GM18858 (cell line): Measurements from ENCODE around the gene ATCAY.
"Not testable (repeated sequence)": the region's sequence is repeated elsewhere in the genome, so short reads cannot be mapped to it uniquely, and the experiment has no call there.

Source experiments
- ATAC-seq: cut with Tn5 transposase; IDR thresholded peaks from one replicate; pipeline ENCODE4 v1.9.1; 2021; ENCODE audit not compliant: unreplicated experiment

Gene ATCAY

GRCh38 chr19:3852614-3853254 is 27.8 kb upstream of the ATCAY start:
- no peak for ATAC-seq

- ATAC-seq = no peak
Measured at GRCh38 chr19:3855320-3855719, 25.2 kb upstream of the ATCAY start.

GRCh38 chr19:3857449-3858003 is 23.0 kb upstream of the ATCAY start:
- ATAC-seq = no peak

DNA sequence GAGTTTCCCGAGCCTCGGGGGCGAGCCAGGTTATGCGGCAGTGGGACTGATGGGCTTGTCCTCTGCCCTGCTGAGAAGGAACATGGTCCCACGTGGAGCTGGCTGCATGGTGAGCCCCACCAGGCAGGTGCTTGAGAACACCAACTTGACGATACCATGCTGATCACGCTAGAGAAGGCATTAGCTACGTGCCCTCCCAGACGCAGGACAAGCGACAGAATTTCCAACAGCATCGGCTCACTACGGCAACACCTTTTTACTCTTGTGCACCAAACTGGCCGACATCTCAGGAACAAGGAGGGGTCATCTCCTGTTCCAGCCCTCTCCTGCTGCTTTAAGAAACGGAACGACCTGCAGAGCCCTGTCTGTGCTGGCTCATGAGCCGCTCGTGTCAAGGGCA is 20.0 kb upstream of the ATCAY start:
- ATAC-seq = no peak

- no peak for ATAC-seq
Measured at GRCh38 chr19:3862826-3863500, 17.5 kb upstream of the ATCAY start.

GRCh38 chr19:3863648-3864047 is 16.8 kb upstream of the ATCAY start:
- no peak for ATAC-seq

- ATAC-seq = no peak
Measured at GRCh38 chr19:3866910-3867638, 13.4 kb upstream of the ATCAY start.

DNA sequence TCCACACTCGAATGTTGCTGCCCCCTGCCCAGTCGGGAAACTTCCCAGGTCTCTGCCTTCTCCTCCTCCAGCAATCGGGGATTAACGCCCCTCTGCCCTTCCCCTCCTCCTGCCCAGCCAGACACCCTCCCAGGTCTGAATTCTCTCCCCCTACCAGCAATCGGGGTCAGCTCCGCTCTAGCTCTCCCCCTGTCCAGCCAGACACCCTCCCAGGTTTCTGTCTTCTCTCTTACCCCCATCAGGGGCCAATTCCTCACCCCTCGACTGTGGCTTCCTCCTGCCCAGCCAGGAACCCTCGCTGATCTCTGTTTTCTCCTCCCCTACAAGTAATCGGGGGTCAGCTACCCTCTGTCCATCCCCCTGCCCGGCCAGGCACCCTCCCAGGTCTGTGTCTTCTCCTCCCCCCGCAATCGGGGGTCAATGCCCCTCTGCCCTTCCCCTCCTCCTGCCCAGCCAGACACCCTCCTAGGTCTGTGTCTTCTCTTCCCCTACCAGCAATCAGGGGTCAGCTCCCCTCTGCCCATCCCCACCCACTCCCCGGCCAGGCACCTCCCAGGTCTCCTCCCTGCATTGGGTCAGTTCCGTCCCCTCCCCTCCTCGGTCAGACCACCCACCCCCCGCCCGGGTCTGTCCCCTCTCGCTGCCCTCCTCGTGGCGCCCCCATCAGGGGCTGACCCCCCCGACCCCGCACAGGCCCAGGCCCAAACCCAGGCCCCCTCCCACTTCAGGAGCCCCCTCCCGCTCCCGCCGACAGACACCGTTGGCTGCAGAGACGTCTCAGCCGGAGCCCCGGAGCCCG is 12.3 kb upstream of the ATCAY start:
- no peak for ATAC-seq

GRCh38 chr19:3868770-3869456 is 11.6 kb upstream of the ATCAY start, which contains the start of gene ZFR2:
Gene ZFR2 (minus strand): TSS chr19:3869038. CDS start chr19:3869017, 21 bp downstream.
- no peak for ATAC-seq

DNA sequence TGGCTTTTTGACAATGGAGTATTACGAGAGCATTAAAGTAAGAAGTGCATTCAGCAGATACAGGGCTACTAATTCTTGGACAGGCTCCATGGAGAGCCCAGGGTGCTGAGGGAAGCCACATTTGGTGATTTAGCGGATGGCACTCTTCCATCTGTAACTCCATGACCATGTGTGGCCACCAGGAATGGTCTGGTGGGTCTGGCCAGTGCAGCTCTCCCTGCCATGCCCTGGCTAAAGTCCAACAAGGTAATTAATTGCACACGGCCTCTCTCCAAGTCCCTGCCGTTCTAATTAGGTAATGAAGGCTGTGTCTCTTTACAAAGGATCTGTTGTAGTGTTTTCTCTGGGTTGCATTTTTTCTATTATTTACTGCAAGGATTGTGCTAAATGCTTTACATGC is 7.3 kb upstream of the ATCAY start:
- ATAC-seq = no peak

DNA sequence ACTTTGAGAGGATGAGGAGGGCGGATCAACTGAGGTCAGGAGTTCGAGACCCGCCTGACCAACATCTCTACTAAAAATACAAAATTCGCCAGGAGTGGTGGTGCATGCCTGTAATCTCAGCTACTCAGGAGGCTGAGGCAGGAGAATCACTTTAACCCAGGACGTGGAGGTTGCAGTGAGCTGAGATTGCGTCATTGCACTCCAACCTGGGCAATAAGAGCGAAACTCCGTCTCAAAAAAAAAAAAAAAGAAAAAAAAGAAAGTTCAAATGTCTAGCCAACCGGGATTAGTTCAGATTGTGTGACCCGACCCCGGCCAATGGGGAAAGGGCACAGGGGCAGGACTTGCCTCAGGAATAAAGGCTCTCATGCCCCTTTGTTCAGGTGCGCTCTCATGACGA is 5.8 kb upstream of the ATCAY start:
- ATAC-seq = not testable (repeated sequence)

DNA sequence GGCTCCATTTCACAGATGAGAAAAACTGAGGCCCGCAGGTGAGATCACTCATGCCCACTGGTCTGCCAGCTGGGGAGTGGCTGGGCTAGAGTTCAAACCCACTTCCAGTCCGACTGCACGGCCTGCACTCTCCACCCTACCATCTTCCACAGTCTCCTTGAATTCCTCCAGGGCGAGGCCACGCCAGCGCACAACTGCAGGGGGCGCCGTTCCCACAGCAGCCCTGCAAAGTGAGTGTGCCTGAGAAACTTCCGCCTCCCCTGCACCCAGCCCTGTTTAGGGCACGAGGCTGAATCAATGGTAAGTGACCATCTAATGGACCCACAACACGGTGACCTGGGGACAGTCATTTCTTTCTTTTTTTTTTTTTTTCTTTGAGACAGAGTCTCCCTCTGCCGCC is 829 bp upstream of the ATCAY start:
- no peak for ATAC-seq

- no peak for ATAC-seq
Measured at GRCh38 chr19:3881272-3882040, 971 bp downstream of the ATCAY start.

DNA sequence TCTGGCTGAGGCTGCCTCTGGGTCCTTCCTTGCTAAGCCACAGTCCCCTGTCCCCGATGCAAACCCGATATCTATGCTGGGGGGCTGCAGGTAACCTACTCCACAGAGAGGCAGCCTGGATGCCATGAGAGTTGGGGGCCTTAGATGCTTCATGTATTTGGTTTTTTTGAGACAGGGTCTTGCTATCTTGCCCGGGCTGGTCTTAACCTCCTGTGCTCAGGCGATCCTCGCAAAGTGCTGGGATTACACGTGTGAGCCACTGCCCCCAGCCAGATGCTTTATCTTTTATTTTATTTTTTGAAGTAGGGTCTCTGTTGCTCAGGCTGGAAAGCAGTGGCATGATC is 1.5 kb downstream of the ATCAY start:
- ATAC-seq = no peak

DNA sequence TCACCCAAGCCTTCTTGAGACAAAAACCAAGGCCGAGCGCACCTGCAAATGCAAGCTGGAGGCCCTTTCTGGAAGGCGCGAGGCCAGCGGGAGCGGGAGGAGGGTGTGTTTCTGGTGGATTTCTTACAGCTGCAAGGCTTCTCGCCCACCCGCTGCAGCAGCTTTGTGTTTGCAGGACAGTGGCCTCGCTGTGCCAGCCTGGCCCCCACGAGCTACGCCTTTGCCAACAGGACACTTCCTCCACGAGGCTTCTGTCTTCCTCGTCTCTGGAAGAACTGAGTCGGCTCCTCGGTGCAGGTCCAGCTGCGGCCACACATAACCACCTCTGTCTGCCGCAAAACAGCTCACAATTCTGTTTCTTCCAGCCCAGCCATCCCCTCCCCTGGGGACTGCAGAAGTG is 10.1 kb downstream of the ATCAY start:
- ATAC-seq = no peak

DNA sequence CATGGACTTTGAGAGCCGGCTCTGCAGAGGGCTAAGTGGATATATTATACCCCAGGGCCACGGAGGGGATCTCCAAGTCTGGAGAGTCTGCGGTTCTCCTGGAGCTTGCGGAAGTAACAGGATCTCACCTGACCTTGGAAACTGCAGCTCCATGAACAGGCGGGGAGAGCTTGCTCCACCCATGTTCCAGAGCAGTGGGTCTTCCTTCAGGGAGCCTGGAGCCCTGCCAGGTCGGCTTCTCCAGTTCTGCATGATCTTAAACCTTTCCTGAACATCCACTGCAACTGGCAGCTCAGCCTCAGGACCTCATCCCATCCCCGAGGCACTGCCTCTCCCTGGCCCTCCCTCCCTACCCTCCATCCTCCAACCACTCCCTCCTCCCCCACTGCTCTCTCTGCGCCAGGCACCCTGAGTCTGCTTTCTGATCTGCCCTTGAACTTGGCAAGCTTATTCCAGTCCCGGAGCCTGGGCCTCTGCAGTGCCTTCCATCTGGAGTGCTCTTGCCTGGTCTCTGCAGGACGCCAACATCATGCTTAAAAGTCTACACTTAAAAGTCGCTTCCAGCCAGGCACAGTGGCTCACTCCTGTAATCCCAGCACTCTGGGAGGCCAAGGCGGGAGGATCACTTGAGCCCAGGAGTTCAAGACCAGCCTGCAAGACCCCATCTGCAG is 13.2 kb downstream of the ATCAY start:
- ATAC-seq = no peak

GRCh38 chr19:3894959-3895358 is 14.5 kb downstream of the ATCAY start:
- ATAC-seq = not testable (repeated sequence)

DNA sequence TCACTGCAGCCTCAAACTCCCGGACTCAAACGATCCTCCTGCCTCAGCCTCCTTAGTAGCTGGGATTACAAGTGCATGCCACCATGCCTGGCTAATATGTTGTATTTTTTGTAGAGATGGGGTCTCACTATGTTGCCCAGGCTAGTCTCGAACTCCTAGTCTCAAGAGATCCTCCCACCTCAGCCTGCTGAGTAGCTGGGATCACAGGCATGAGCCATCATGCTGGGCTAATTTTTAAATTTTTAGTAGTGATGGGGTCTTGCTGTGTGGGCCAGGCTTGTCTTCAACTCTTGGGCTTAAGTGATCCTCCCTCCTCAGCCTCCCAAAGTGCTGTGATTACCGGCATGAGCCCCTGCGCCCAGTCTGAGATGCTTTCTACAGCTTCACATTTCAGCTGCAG is 15.3 kb downstream of the ATCAY start:
- ATAC-seq = no peak

GRCh38 chr19:3897936-3898335 is 17.5 kb downstream of the ATCAY start:
- no peak for ATAC-seq
